KG1 (cell line): Measurements from ENCODE around the gene LRRC15.

Experiments used
- DNase-seq: peaks from one replicate; lab custom pipeline; 2025; lab: John Stamatoyannopoulos, UW

LRRC15 gene

GRCh38 chr3:194360568-194360967 is 9.0 kb downstream of the LRRC15 start:
- DNase-seq, result no peak

GRCh38 chr3:194357681-194358080 is 11.9 kb downstream of the LRRC15 start:
- DNase-seq, result no peak

DNA sequence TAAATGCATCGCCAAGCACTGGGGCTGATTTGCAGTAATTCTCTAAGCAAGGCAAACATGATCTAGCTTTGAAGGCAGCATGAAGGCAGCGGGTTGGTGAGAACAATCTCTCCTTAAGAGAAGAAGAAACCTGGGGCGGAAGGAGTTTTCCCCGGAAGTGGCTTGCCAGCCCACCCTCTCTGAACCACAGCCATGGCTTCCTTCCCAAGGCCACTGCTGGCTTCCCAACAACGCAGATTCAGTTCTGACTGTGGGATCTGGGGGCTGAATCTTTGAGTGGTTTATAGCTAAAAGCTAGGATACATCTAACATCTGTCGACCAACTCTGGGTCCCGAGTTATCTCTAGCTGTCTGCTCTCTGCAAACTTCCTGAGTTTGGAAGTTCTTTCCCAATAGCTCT is 14.2 kb downstream of the LRRC15 start:
- no peak for DNase-seq

DNA sequence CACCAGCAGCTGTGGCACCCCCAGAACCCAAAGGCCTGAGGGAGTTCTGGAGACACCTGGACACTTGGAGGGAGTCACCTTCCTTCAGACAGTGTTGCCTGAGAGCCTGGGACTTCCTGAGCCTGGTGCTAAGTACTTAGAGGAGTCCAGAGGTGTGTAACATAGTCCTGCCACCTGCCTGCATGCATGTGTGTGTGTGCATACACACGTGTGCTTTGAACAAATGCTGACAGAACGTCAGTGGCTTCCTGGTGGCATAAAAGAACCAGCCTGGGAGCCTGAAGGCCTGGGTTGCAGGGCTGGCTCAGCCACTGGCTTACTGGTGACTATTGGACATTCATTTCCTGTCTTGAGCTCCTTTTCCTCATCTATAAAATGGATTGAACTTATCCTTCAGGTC is 15.2 kb downstream of the LRRC15 start:
- DNase-seq, result no peak

- DNase-seq, result no peak
These were observed 16.8 kb downstream of the LRRC15 start for GRCh38 chr3:194352667-194353246.

GRCh38 chr3:194351952-194352536 is 17.5 kb downstream of the LRRC15 start:
- no peak for DNase-seq

- DNase-seq, result no peak
These were observed 18.4 kb downstream of the LRRC15 start, which contains the start of gene CPN2 for GRCh38 chr3:194351080-194351672. Gene CPN2, minus strand, starts transcription at chr3:194351328. Its CDS starts 8,626 bp downstream, at chr3:194342702.

- no peak for DNase-seq
These were observed 18.8 kb downstream of the LRRC15 start for GRCh38 chr3:194350726-194351071.

- no peak for DNase-seq
These were observed 21.2 kb downstream of the LRRC15 start for GRCh38 chr3:194348354-194348753.

- DNase-seq, result no peak
These were observed 22.9 kb downstream of the LRRC15 start for GRCh38 chr3:194346621-194347020.

GRCh38 chr3:194346035-194346434 is 23.5 kb downstream of the LRRC15 start:
- no peak for DNase-seq

DNA sequence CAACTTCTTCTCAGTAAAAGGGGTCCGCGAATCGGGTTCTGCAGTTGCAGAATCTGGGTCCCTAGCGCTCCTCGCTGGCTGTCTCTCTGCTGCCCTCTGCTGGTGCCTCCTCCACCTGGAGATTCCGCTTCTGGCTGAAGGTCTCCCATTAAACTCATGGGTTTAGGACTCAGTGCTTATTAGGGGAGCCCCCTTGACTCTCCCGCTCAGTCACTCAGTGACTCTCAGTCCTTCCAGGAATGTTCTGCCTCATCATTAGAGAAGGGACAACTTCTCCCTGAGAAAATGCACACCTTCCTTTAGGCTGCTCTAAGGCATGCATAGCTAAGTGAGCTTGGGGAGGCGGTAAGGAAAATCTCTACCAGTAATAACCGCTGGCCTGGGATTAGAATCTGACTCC is 25.5 kb downstream of the LRRC15 start:
- peak; percentile 45 for DNase-seq

DNA sequence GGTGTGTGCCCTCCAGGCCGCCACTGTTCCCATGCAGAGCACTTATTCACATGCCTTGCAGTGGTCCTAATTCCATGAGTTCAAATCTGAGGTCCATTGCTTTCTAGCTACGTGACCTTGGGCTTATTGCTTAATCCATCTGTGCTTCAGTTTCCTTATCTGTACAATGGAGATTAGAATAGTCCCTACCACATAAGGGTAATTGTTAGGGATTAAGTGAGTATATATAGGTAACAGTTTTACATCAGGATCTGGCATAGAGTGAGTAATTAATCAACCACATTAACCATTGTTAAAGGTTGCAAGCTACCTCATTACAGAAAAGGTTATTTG is 26.0 kb downstream of the LRRC15 start:
- DNase-seq, result no peak

GRCh38 chr3:194342861-194343560 is 26.5 kb downstream of the LRRC15 start:
- no peak for DNase-seq

DNA sequence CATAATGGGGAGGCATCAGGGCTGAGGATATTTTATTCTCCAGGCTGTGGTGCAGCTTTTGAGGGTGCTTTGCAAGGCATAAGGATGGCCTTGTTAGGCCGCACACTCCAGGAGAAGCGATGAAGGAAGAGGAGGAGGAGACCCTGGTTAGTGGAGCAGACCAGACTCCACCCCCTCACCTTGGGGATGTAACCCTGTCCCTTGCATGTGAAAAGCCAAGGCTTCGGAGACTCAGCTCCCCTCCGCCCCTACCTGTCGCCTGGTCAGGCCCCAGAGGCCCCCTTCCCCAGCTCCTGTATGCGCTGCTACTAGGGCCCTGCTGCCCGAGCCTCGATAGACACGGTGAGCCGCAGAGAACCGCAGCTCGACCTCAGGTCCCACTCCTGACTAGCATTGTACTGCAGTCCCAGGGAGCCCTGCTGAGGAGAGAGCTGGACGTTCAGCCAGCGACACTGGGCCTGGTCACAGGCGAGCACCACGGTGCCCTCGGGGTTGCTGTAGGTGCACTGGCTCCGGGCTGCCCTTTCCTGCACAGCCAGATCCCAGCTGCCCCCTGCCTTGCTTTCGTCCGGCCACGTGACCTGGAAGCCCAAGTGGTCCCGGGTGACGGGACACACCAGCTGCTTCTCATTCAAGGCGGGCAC is 28.7 kb downstream of the LRRC15 start:
- DNase-seq, result no peak

- no peak for DNase-seq
These were observed 29.7 kb downstream of the LRRC15 start for GRCh38 chr3:194339840-194340239.

GRCh38 chr3:194339356-194339755 is 30.2 kb downstream of the LRRC15 start:
- no peak for DNase-seq

GRCh38 chr3:194337965-194338753 is 31.4 kb downstream of the LRRC15 start:
- no peak for DNase-seq

DNA sequence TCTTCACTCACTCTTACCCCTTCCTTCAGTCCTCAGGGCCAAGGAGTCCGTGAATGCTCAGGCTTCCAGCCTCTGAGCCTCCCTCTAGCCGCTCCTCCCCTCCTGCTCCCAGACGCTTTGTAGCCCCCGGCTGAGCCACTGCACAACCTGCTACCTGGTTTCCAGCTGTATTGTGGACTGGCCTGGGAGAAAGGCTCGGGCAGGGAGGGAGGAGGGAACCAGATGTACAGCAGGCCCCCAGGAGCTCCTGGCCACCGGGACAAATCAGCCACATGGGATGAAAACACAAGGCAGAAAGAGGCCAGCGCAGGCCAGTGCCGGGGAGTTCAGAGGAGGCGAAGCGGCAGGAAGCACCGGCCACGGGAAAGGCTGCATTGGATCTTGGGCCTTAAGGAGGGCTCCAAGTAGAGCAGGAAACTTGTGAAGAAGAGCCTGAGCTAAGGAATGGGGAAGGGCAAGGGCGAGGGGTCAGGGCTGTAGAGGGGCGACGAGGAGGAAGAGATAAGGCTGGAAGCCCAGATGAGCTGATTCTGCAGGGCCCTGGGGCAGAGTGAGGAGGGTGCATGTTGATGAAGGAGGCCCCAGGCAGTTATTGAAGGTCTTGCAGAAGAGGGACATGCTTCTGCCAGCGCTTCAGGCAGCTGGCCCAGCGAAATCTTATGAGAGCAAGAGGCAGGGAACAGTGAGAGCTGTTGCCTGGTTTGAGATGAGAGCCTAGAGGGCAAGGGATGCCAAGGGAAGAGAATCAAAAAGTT is 32.8 kb downstream of the LRRC15 start:
- DNase-seq, result no peak

- no peak for DNase-seq
These were observed 35.6 kb downstream of the LRRC15 start for GRCh38 chr3:194333981-194334320.

GRCh38 chr3:194333212-194333980 is 36.1 kb downstream of the LRRC15 start:
- no peak for DNase-seq
